Measurements from ENCODE around the gene EHMT1.
"Not testable (repeated sequence)": the region's sequence is repeated elsewhere in the genome, so short reads cannot be mapped to it uniquely, and the experiment has no call there.

The EHMT1 gene

DNA sequence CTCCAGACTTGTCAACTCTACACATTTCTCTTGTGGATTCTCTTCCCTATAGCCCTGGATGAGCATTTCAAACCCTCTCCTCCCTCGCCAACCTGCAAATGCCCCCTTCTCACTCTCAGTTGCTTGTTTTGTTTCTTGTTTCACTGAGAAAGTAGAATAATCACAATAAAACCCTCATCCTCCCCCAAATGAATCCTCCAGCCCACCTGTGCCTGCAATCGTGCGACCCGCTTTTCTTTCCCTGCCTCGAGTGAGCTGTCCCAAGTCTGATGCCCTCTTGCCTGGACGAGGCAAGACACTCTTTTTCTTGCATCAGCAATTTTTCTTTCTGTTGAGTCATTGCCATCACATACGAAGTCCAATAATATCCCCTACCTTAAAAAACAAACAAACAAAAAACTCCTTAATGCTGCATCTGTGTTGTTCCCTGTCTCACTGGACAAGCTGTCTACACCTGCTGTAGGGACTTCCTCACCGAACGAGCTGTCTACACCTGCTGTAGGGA, 255.1 kb downstream of the EHMT1 start:
- Histone ChIP-seq H3K9ac (ENCODE audit: low read depth, low read length) (no peak overlapping the region), H3K27ac (ENCODE audit: low read depth, low read length) (no peak overlapping the region), H3K9me3 (ENCODE audit: insufficient read depth, low read depth, low read length) (no peaks in the 10 kb centered on the region), H3K4me1 (ENCODE audit: insufficient read depth, low read length) (no peaks in the 10 kb centered on the region), H3K4me3 (ENCODE audit: low read length) (no peak overlapping the region), H3K27me3 (ENCODE audit: insufficient read depth, low read length) (peaks cover 34% of the 10 kb centered on the region), H3K36me3 (ENCODE audit: insufficient read depth, low read length) (no peaks in the 10 kb centered on the region)
- 89% methylated on average over 9 of the region's 9 CpGs for WGBS

DNA sequence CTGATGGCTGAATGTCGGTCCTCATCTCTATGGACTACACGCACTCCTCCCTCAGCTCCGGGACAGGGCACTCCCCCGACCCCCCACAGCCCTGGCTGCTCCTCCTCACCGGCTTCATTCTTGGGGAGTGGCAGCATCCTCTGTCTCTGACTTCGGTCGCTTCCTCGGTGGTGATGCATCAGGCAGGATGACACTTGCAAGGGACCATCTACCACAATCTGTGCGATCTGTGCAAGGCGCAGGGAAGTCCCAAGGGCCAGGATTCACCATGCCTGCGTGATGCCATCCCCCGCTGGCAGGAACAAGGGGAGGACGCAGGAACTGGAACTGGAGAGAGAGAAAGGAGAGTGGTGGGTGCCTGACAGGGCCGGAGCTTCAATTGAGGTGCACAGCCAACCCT, 256.5 kb downstream of the EHMT1 start:
- Histone ChIP-seq H3K36me3 (ENCODE audit: insufficient read depth, low read length) (peaks cover 3% of the 10 kb centered on the region; the same call in 1 of the 2 replicates), H3K27me3 (ENCODE audit: insufficient read depth, low read length) (peaks cover 34% of the 10 kb centered on the region), H3K9me3 (ENCODE audit: insufficient read depth, low read depth, low read length) (no peaks in the 10 kb centered on the region), H3K4me3 (ENCODE audit: low read length) (no peak overlapping the region), H3K27ac (ENCODE audit: low read depth, low read length) (no peak overlapping the region), H3K9ac (ENCODE audit: low read depth, low read length) (no peak overlapping the region), H3K4me1 (ENCODE audit: insufficient read depth, low read length) (no peaks in the 10 kb centered on the region)
- 90% methylated on average over 14 of the region's 14 CpGs for WGBS

DNA sequence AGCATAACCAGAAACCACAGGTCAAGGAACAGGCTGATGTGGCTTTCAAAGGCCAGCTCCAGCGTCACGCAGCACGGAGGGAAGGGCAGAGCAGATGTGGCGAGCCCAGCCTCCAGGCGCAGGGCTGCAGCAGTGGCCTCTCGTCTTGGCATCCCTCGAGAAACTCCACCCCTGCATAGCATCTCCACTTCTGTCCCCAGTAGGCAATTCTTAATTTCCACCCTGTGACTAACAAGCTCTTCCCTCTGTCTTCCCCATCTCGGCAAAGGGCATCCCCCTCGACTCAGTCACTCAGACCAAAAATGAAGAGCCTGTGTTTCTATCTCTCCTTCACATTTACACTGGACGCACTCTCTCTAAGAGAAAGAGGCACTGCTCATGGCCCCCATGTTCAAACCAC, 257.0 kb downstream of the EHMT1 start:
- Histone ChIP-seq H3K4me1 (ENCODE audit: insufficient read depth, low read length) (no peaks in the 10 kb centered on the region), H3K27ac (ENCODE audit: low read depth, low read length) (no peak overlapping the region)
- 91% methylated on average over 10 of the region's 10 CpGs for WGBS

GRCh38 chr9:137876269-137876668, 257.5 kb downstream of the EHMT1 start:
- H3K27ac ChIP-seq (ENCODE audit: low read depth, low read length), result no peak overlapping the region
- H3K4me3 ChIP-seq (ENCODE audit: low read length), result no peak overlapping the region
- no peaks in the 10 kb centered on the region for H3K4me1 ChIP-seq (ENCODE audit: insufficient read depth, low read length)
- no peak overlapping the region for H3K9ac ChIP-seq (ENCODE audit: low read depth, low read length)
- H3K9me3 ChIP-seq (ENCODE audit: insufficient read depth, low read depth, low read length), result no peaks in the 10 kb centered on the region
- peaks cover 34% of the 10 kb centered on the region for H3K27me3 ChIP-seq (ENCODE audit: insufficient read depth, low read length)
- 88% methylated on average over 8 of the region's 8 CpGs for WGBS
- H3K36me3 ChIP-seq (ENCODE audit: insufficient read depth, low read length), result peaks cover 4% of the 10 kb centered on the region; the same call in 1 of the 2 replicates

More for the DNA sequence above, 257.0 kb downstream of the EHMT1 start:
- Histone ChIP-seq H3K4me3 (ENCODE audit: low read length) (no peak overlapping the region), H3K27me3 (ENCODE audit: insufficient read depth, low read length) (peaks cover 34% of the 10 kb centered on the region), H3K9me3 (ENCODE audit: insufficient read depth, low read depth, low read length) (no peaks in the 10 kb centered on the region), H3K9ac (ENCODE audit: low read depth, low read length) (no peak overlapping the region), H3K36me3 (ENCODE audit: insufficient read depth, low read length) (peaks cover 3% of the 10 kb centered on the region; the same call in 1 of the 2 replicates)

DNA sequence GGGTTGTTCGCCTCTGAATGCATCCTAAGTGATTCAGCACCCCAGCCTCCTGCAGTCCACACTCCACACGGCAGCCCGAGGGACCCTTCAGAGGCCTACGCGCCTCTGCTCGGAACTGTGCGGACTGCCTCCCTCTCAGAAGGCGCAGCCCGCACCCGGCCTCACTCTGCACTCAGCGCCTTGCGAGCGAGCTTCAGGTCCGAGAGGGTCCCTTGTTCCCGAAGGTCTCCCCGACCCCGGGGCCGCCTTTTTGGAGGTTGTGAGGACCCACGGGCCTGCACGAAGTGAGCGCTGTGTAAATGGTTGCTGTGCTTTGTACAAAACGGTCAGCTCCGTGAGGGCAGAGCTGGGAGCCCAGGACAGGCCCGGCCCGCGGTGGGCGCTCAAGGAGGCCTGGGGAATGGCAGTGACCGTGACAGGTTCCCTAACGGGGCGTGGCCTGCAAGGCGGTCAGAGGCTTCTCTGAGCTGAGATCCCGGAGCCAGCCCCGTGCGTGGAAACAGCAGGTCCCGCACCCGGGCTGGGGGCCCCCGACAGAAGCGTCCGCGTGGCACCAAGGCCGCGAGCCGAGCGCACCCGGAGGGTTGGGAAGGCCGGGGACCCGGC, 258.1 kb downstream of the EHMT1 start:
- no peak overlapping the region for H3K27ac ChIP-seq (ENCODE audit: low read depth, low read length)
- 95% methylated on average over 47 of the region's 47 CpGs for WGBS

GRCh38 chr9:137877506-137878122, 258.8 kb downstream of the EHMT1 start, which contains the start of gene CACNA1B:
CACNA1B (plus strand) TSS chr9:137877782; CDS start chr9:137877934, 152 bp downstream.
- WGBS, result 90% methylated on average over 78 of the region's 95 CpGs
- peaks cover 34% of the 10 kb centered on the region for H3K27me3 ChIP-seq (ENCODE audit: insufficient read depth, low read length)
- not testable (repeated sequence) for H3K36me3 ChIP-seq (ENCODE audit: insufficient read depth, low read length); H3K27ac ChIP-seq (ENCODE audit: low read depth, low read length); H3K4me1 ChIP-seq (ENCODE audit: insufficient read depth, low read length); H3K9me3 ChIP-seq (ENCODE audit: insufficient read depth, low read depth, low read length)
- H3K9ac ChIP-seq (ENCODE audit: low read depth, low read length), result peak within 1 kb of the TSS; percentile 47; the same call in 1 of the 2 replicates
- H3K4me3 ChIP-seq (ENCODE audit: low read length), result peak within 1 kb of the TSS; percentile 63

More for the DNA sequence above, 258.1 kb downstream of the EHMT1 start:
- Histone ChIP-seq H3K27me3 (ENCODE audit: insufficient read depth, low read length) (peaks cover 34% of the 10 kb centered on the region), H3K9ac (ENCODE audit: low read depth, low read length) (no peak overlapping the region), H3K9me3 (ENCODE audit: insufficient read depth, low read depth, low read length) (no peaks in the 10 kb centered on the region), H3K36me3 (ENCODE audit: insufficient read depth, low read length) (peaks cover 6% of the 10 kb centered on the region; the same call in 1 of the 2 replicates), H3K4me3 (ENCODE audit: low read length) (peak overlapping the region; percentile 44; the same call in 1 of the 2 replicates), H3K4me1 (ENCODE audit: insufficient read depth, low read length) (no peaks in the 10 kb centered on the region)

- Histone ChIP-seq H3K36me3 (ENCODE audit: insufficient read depth, low read length) (peaks cover 6% of the 10 kb centered on the region; the same call in 1 of the 2 replicates), H3K9ac (ENCODE audit: low read depth, low read length) (peak overlapping the region; percentile 47; the same call in 1 of the 2 replicates), H3K27me3 (ENCODE audit: insufficient read depth, low read length) (peaks cover 34% of the 10 kb centered on the region), H3K27ac (ENCODE audit: low read depth, low read length) (no peak overlapping the region), H3K4me1 (ENCODE audit: insufficient read depth, low read length) (no peaks in the 10 kb centered on the region), H3K9me3 (ENCODE audit: insufficient read depth, low read depth, low read length) (no peaks in the 10 kb centered on the region), H3K4me3 (ENCODE audit: low read length) (peak overlapping the region; percentile 63)
- 93% methylated on average over 101 of the region's 101 CpGs for WGBS
Measured at GRCh38 chr9:137878146-137878941, 259.5 kb downstream of the EHMT1 start.

DNA sequence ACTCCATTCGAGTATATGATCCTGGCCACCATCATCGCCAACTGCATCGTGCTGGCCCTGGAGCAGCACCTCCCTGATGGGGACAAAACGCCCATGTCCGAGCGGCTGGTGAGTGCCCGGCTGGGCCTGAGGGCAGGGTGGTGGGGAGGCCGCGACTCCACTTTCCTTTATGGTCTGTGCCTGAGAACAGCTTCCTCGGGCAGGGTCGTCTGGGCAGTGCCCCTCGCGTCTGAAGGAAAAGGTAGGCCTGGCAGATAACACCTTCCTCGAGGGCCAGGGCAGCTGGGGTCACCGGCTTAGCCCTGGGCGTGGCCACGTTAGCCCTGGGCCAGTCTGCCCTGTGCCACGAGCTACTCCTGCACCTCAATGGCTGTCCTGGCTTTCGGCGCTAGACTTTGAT, 260.2 kb downstream of the EHMT1 start:
- Histone ChIP-seq H3K36me3 (ENCODE audit: insufficient read depth, low read length) (peaks cover 6% of the 10 kb centered on the region; the same call in 1 of the 2 replicates), H3K27ac (ENCODE audit: low read depth, low read length) (no peak overlapping the region), H3K9me3 (ENCODE audit: insufficient read depth, low read depth, low read length) (no peaks in the 10 kb centered on the region), H3K9ac (ENCODE audit: low read depth, low read length) (no peak overlapping the region), H3K4me3 (ENCODE audit: low read length) (peak overlapping the region; percentile 63), H3K27me3 (ENCODE audit: insufficient read depth, low read length) (peaks cover 31% of the 10 kb centered on the region), H3K4me1 (ENCODE audit: insufficient read depth, low read length) (no peaks in the 10 kb centered on the region)
- 91% methylated on average over 20 of the region's 20 CpGs for WGBS

GRCh38 chr9:137879566-137880150, 260.9 kb downstream of the EHMT1 start:
- Histone ChIP-seq H3K9me3 (ENCODE audit: insufficient read depth, low read depth, low read length) (no peaks in the 10 kb centered on the region), H3K4me3 (ENCODE audit: low read length) (no peak overlapping the region), H3K9ac (ENCODE audit: low read depth, low read length) (no peak overlapping the region), H3K27me3 (ENCODE audit: insufficient read depth, low read length) (peaks cover 31% of the 10 kb centered on the region), H3K4me1 (ENCODE audit: insufficient read depth, low read length) (no peaks in the 10 kb centered on the region), H3K27ac (ENCODE audit: low read depth, low read length) (no peak overlapping the region), H3K36me3 (ENCODE audit: insufficient read depth, low read length) (peaks cover 6% of the 10 kb centered on the region; the same call in 1 of the 2 replicates)
- WGBS, result 72% methylated on average over 8 of the region's 8 CpGs

DNA sequence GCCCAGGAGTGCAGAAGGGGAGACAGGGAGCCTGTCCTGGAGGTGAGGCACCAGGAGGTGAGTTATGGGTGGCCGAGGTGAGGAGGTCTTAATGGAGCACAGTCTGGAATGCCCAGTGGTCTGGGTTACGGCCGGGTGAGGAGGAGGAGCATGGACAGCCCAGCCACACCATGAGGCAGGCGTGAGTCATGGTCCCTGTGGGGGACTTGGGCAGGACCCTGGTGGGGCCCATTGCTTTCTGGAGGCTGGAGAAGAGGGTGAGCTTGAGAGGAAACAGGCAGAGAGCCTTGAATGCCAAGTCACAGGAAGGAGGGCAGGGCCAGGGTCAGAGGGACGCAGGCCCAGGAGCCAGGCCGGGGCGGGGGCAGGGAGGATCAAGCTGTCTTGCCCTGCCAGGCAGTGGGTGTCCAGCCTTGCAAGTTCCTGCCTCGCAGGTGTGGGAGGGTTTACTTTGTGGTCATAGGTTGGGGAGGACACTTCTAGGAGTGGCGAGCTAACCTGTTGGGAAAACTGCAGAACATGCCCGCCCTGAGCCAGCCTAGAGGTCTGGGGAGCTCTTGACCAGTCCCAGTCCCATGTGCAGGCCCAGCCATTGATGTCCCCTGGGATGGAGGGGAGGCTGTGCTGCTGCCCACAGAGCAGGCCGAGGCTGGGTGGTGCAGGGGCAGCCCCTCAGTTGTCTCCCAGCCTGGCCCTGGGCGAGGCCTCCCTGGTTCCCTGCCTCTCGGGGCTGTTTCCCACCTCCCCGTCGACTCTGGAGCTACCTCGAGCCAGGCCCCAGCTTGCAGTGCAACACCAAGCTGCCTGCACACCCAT, 261.6 kb downstream of the EHMT1 start:
- no peaks in the 10 kb centered on the region for H3K4me1 ChIP-seq (ENCODE audit: insufficient read depth, low read length)
- H3K36me3 ChIP-seq (ENCODE audit: insufficient read depth, low read length), result peaks cover 6% of the 10 kb centered on the region; the same call in 1 of the 2 replicates
- H3K9ac ChIP-seq (ENCODE audit: low read depth, low read length), result no peak overlapping the region
- no peaks in the 10 kb centered on the region for H3K9me3 ChIP-seq (ENCODE audit: insufficient read depth, low read depth, low read length)
- peaks cover 24% of the 10 kb centered on the region for H3K27me3 ChIP-seq (ENCODE audit: insufficient read depth, low read length)
- 79% methylated on average over 16 of the region's 16 CpGs for WGBS
- H3K27ac ChIP-seq (ENCODE audit: low read depth, low read length), result no peak overlapping the region
- no peak overlapping the region for H3K4me3 ChIP-seq (ENCODE audit: low read length)
